RWPE1 (cell line): ENCODE measurements around the gene PKD1L1.

Experiments used
- CTCF ChIA-PET: fragments of 350-600 bp; sonication (Branson Sonifier 250); formaldehyde crosslinking; extraction: SDS; loops from one replicate; lab custom pipeline; 2021; lab: Yijun Ruan, JAX
- POLR2A ChIA-PET: fragments of 400-600 bp; formaldehyde crosslinking; extraction: SDS; loops from one replicate; lab custom pipeline; 2020; ENCODE audit warnings: antibody characterized with exemption; ENCODE audit not compliant: low non-redundant PET; lab: Yijun Ruan, JAX
- DNase-seq: peaks from one replicate; pipeline ENCODE4 v3.0.0; 2012; ENCODE audit warnings: low spot score
- H3K27ac ChIP-seq: fragments of 450-650 bp; 2 replicates; pipeline ENCODE4 v1.5.1; 2017
- CTCF ChIP-seq: fragments of 450-650 bp; conservative IDR thresholded peaks from 2 replicates; pipeline ENCODE4 v1.5.1; 2017; ENCODE audit warnings: low read depth, mild to moderate bottlenecking

PKD1L1 gene

GRCh38 chr7:47746468-47746867 is 201.8 kb downstream of the PKD1L1 start:
- TF ChIP-seq CTCF: no peak
- CTCF ChIA-PET: no interaction called here
- no peak for DNase-seq
- no peak overlapping the region for H3K27ac ChIP-seq
- POLR2A ChIA-PET: no interaction called here

- DNase-seq: no peak
- ChIA-PET CTCF (interaction anchor here (0.6 kb wide), 1 partner anchor 785 kb away, joined by 3 read pairs; no protein-coding TSS in a partner anchor), POLR2A (no interaction called here)
- no peak overlapping the region for H3K27ac ChIP-seq
- no peak for TF ChIP-seq CTCF
Measured at GRCh38 chr7:47744883-47745282, 203.4 kb downstream of the PKD1L1 start.

- TF ChIP-seq CTCF: no peak
- no peak overlapping the region for H3K27ac ChIP-seq
- ChIA-PET POLR2A (no interaction called here), CTCF (interaction anchor here (0.6 kb wide), 1 partner anchor 1431 kb away, joined by 3 read pairs; no protein-coding TSS in a partner anchor)
- DNase-seq: no peak
Measured at GRCh38 chr7:47743965-47744591, 204.2 kb downstream of the PKD1L1 start.

GRCh38 chr7:47741984-47742383 is 206.3 kb downstream of the PKD1L1 start:
- TF ChIP-seq CTCF: no peak
- no peak overlapping the region for H3K27ac ChIP-seq
- no peak for DNase-seq
- ChIA-PET CTCF (no interaction called here), POLR2A (no interaction called here)

GRCh38 chr7:47739891-47740290 is 208.4 kb downstream of the PKD1L1 start:
- no peak for DNase-seq
- no peak overlapping the region for H3K27ac ChIP-seq
- no peak for TF ChIP-seq CTCF
- CTCF ChIA-PET: no interaction called here
- POLR2A ChIA-PET: no interaction called here

- no peak overlapping the region for H3K27ac ChIP-seq
- CTCF ChIA-PET: no interaction called here
- no peak for DNase-seq
- TF ChIP-seq CTCF: no peak
- POLR2A ChIA-PET: no interaction called here
Measured at GRCh38 chr7:47739301-47739875, 208.9 kb downstream of the PKD1L1 start.
